Omental fat pad (tissue), 4 donors: ENCODE data around the gene SYNPO2. TPM values are rescaled to one million over a fixed set of nuclear protein-coding genes. Genes with fewer than 3 reads are reported as not detected.

ENCODE experiments used
- ATAC-seq: fragments of 150-250 bp; one replicate; pipeline ENCODE4 v1.9.1; 2016; ENCODE audit warnings: mild to moderate bottlenecking, moderate library complexity; ENCODE audit not compliant: low FRiP score
- DNase-seq: peaks from one replicate; pipeline ENCODE4 v3.0.0-alpha.2; 2019; ENCODE audit warnings: low spot score
- CTCF ChIP-seq, 3 donors: fragments of 450-650 bp; IDR thresholded peaks; one replicate each; pipeline ENCODE4 v1.5.1; 2016 to 2017; ENCODE audit warnings: antibody characterized with exemption in 3 of 3, mild to moderate bottlenecking in 3 of 3, moderate library complexity in 2 of 3
- total RNA-seq, 4 donors: library from RNA; depleted of rRNA; stranded (reverse); fragments of >200 nt; gene quantifications; one replicate each; pipeline ENCODE4 v1.1.0, GENCODE V29; 2016

SYNPO2 gene
- total RNA-seq, 4 donors from 2014 or later = 23.3 to 72.0 (median 41.3) TPM

GRCh38 chr4:118941149-118941548 is 52.5 kb downstream of the SYNPO2 start:
- TF ChIP-seq CTCF (IDR thresholded peaks at IDR 0.05) = no peak
- ATAC-seq (peak; percentile 50), DNase-seq (no peak)

- no peak for ATAC-seq
- TF ChIP-seq CTCF (IDR thresholded peaks at IDR 0.05) = no peak
- no peak for DNase-seq
These were observed 53.1 kb downstream of the SYNPO2 start for GRCh38 chr4:118941799-118942198.

- TF ChIP-seq CTCF (IDR thresholded peaks at IDR 0.05) = no peak
- no peak for DNase-seq
- ATAC-seq = no peak
These were observed 53.8 kb downstream of the SYNPO2 start for GRCh38 chr4:118942465-118942864.

- DNase-seq (no peak), ATAC-seq (no peak)
- TF ChIP-seq CTCF (IDR thresholded peaks at IDR 0.05) = no peak
These were observed 58.4 kb downstream of the SYNPO2 start for GRCh38 chr4:118947095-118947494.

GRCh38 chr4:118948545-118949144 is 60.0 kb downstream of the SYNPO2 start:
- DNase-seq (no peak), ATAC-seq (no peak)
- no peak for TF ChIP-seq CTCF (IDR thresholded peaks at IDR 0.05)

GRCh38 chr4:118950224-118950623 is 61.6 kb downstream of the SYNPO2 start:
- no peak for ATAC-seq
- TF ChIP-seq CTCF (IDR thresholded peaks at IDR 0.05) = no peak
- no peak for DNase-seq

- ATAC-seq = no peak
- TF ChIP-seq CTCF (IDR thresholded peaks at IDR 0.05) = no peak
- no peak for DNase-seq
These were observed 62.4 kb downstream of the SYNPO2 start for GRCh38 chr4:118950929-118951570.
